ENCODE results near the gene ANKRD6. TPM values are rescaled to one million over a fixed set of nuclear protein-coding genes. Genes with fewer than 3 reads are reported as not detected.

ANKRD6 gene
- total and polyA plus RNA-seq, 2 donors, result 10.6 to 12.3 TPM

- Histone ChIP-seq H3K4me1 (ENCODE audit: control insufficient read depth in 2 of 2, insufficient read depth in 2 of 2, low read length in 2 of 2) (no peaks in the 10 kb centered on the region), H3K9me3 (ENCODE audit: control insufficient read depth in 2 of 2, insufficient read depth in 1 of 2, low read length in 1 of 2) (no peaks in the 10 kb centered on the region), H3K27ac (ENCODE audit: low read depth in 1 of 2, low read length in 1 of 2) (no peak overlapping the region), H3K36me3 (ENCODE audit: control insufficient read depth in 2 of 2, insufficient read depth in 2 of 2, low read length in 1 of 2) (no peaks in the 10 kb centered on the region), H3K4me3 (ENCODE audit: low read length in 2 of 2) (no peak overlapping the region), H3K27me3 (ENCODE audit: control insufficient read depth in 2 of 2, insufficient read depth in 1 of 2, low read length in 1 of 2) (no peaks in the 10 kb centered on the region)
- no peak for DNase-seq (ENCODE audit: low read depth in 6 of 9, low spot score in 9 of 9)
- 98% methylated on average over 2 of the region's 2 CpGs for WGBS
Observed at GRCh38 chr6:89583559-89583958, 150.6 kb downstream of the ANKRD6 start.

DNA sequence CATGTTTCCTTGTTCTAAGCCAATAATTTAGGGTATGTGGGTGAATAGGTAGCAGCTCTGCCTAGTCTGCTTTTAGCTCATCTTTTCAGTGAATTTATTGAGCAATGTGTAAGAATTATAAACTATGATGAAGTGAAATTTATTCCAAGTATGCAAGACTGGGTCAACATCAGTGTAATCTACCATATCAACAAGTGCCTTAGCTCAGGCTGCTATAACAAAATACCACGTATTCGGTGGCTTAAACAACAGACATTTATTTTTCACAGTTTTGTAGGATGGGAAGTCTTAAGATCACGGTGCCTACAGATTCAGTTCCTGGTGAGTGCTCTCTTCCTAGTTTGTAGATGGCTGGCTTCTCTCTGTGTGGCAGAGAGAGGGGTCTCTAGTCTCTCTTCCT is 151.6 kb downstream of the ANKRD6 start:
- 96% methylated on average over 3 of the region's 3 CpGs for WGBS
- no peak for DNase-seq (ENCODE audit: low read depth in 6 of 9, low spot score in 9 of 9)
- no peaks in the 10 kb centered on the region for H3K9me3 ChIP-seq (ENCODE audit: control insufficient read depth in 2 of 2, insufficient read depth in 1 of 2, low read length in 1 of 2)
- no peaks in the 10 kb centered on the region for H3K27me3 ChIP-seq (ENCODE audit: control insufficient read depth in 2 of 2, insufficient read depth in 1 of 2, low read length in 1 of 2)
- H3K36me3 ChIP-seq (ENCODE audit: control insufficient read depth in 2 of 2, insufficient read depth in 2 of 2, low read length in 1 of 2), result no peaks in the 10 kb centered on the region
- H3K27ac ChIP-seq (ENCODE audit: low read depth in 1 of 2, low read length in 1 of 2), result no peak overlapping the region
- no peak overlapping the region for H3K4me3 ChIP-seq (ENCODE audit: low read length in 2 of 2)
- no peaks in the 10 kb centered on the region for H3K4me1 ChIP-seq (ENCODE audit: control insufficient read depth in 2 of 2, insufficient read depth in 2 of 2, low read length in 2 of 2)

DNA sequence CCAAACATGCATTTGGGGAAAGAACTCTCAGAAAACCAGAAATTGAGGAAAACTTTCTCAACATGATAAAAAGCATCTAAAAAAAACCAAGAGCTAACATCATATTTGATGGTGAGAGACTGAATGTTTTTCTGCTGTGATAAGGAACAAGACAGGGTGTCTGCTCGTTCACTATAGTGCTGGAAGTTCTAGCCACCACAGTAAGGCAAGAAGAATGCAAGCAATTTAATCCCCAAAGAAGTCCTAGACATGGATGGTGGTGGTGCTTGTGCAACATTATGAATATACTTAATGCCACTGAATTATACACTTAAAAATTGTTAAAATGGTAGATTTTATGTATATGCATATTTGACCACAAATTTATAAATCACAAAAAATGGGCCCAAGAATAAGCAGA is 152.2 kb downstream of the ANKRD6 start:
- Histone ChIP-seq H3K36me3 (ENCODE audit: control insufficient read depth in 2 of 2, insufficient read depth in 2 of 2, low read length in 1 of 2) (no peaks in the 10 kb centered on the region), H3K27me3 (ENCODE audit: control insufficient read depth in 2 of 2, insufficient read depth in 1 of 2, low read length in 1 of 2) (no peaks in the 10 kb centered on the region), H3K4me3 (ENCODE audit: low read length in 2 of 2) (no peak overlapping the region), H3K9me3 (ENCODE audit: control insufficient read depth in 2 of 2, insufficient read depth in 1 of 2, low read length in 1 of 2) (no peaks in the 10 kb centered on the region), H3K4me1 (ENCODE audit: control insufficient read depth in 2 of 2, insufficient read depth in 2 of 2, low read length in 2 of 2) (no peaks in the 10 kb centered on the region), H3K27ac (ENCODE audit: low read depth in 1 of 2, low read length in 1 of 2) (no peak overlapping the region)
- 92% methylated on average over 1 of the region's 1 CpG for WGBS
- DNase-seq (ENCODE audit: low read depth in 6 of 9, low spot score in 9 of 9), result no peak

GRCh38 chr6:89589297-89590025 is 156.5 kb downstream of the ANKRD6 start:
- no peak overlapping the region for H3K4me3 ChIP-seq (ENCODE audit: low read length in 2 of 2)
- H3K36me3 ChIP-seq (ENCODE audit: control insufficient read depth in 2 of 2, insufficient read depth in 2 of 2, low read length in 1 of 2), result no peaks in the 10 kb centered on the region
- H3K9me3 ChIP-seq (ENCODE audit: control insufficient read depth in 2 of 2, insufficient read depth in 1 of 2, low read length in 1 of 2), result no peaks in the 10 kb centered on the region
- WGBS, result 94% methylated on average over 7 of the region's 7 CpGs
- DNase-seq (ENCODE audit: low read depth in 6 of 9, low spot score in 9 of 9), result no peak
- H3K4me1 ChIP-seq (ENCODE audit: control insufficient read depth in 2 of 2, insufficient read depth in 2 of 2, low read length in 2 of 2), result no peaks in the 10 kb centered on the region
- H3K27me3 ChIP-seq (ENCODE audit: control insufficient read depth in 2 of 2, insufficient read depth in 1 of 2, low read length in 1 of 2), result no peaks in the 10 kb centered on the region
- no peak overlapping the region for H3K27ac ChIP-seq (ENCODE audit: low read depth in 1 of 2, low read length in 1 of 2)

DNA sequence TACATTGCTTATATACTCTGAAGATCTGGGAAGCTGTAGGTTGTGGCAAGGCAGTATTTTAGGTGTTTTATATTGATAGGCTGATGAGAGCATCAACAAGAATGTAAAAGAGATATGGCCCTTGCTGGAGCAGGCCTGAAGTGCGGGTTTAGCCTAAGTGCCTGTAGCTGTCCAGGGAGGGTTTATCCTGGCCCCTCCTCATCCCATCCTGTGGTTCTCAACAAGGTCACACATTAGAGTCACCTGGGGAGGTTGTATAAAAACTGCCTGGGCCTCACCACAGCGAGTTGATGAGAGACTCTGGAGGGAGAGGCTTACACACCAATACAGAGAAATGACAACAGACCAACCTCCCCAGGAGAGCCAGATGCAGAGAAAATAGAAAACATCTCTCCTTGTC is 157.2 kb downstream of the ANKRD6 start:
- WGBS, result 97% methylated on average over 2 of the region's 2 CpGs
- Histone ChIP-seq H3K4me1 (ENCODE audit: control insufficient read depth in 2 of 2, insufficient read depth in 2 of 2, low read length in 2 of 2) (no peaks in the 10 kb centered on the region), H3K9me3 (ENCODE audit: control insufficient read depth in 2 of 2, insufficient read depth in 1 of 2, low read length in 1 of 2) (no peaks in the 10 kb centered on the region), H3K27ac (ENCODE audit: low read depth in 1 of 2, low read length in 1 of 2) (no peak overlapping the region), H3K4me3 (ENCODE audit: low read length in 2 of 2) (no peak overlapping the region), H3K36me3 (ENCODE audit: control insufficient read depth in 2 of 2, insufficient read depth in 2 of 2, low read length in 1 of 2) (no peaks in the 10 kb centered on the region), H3K27me3 (ENCODE audit: control insufficient read depth in 2 of 2, insufficient read depth in 1 of 2, low read length in 1 of 2) (no peaks in the 10 kb centered on the region)
- DNase-seq (ENCODE audit: low read depth in 6 of 9, low spot score in 9 of 9), result no peak

- Histone ChIP-seq H3K27ac (ENCODE audit: low read depth in 1 of 2, low read length in 1 of 2) (no peak overlapping the region), H3K4me1 (ENCODE audit: control insufficient read depth in 2 of 2, insufficient read depth in 2 of 2, low read length in 2 of 2) (no peaks in the 10 kb centered on the region), H3K4me3 (ENCODE audit: low read length in 2 of 2) (no peak overlapping the region), H3K9me3 (ENCODE audit: control insufficient read depth in 2 of 2, insufficient read depth in 1 of 2, low read length in 1 of 2) (no peaks in the 10 kb centered on the region), H3K36me3 (ENCODE audit: control insufficient read depth in 2 of 2, insufficient read depth in 2 of 2, low read length in 1 of 2) (no peaks in the 10 kb centered on the region), H3K27me3 (ENCODE audit: control insufficient read depth in 2 of 2, insufficient read depth in 1 of 2, low read length in 1 of 2) (no peaks in the 10 kb centered on the region)
- WGBS, result 96% methylated on average over 4 of the region's 4 CpGs
- DNase-seq (ENCODE audit: low read depth in 6 of 9, low spot score in 9 of 9), result no peak
Observed at GRCh38 chr6:89591745-89592144, 158.8 kb downstream of the ANKRD6 start.

- WGBS, result 79% methylated on average over 2 of the region's 2 CpGs
Observed at GRCh38 chr6:89596056-89596455, 163.1 kb downstream of the ANKRD6 start.

GRCh38 chr6:89596484-89596883 is 163.5 kb downstream of the ANKRD6 start:
- DNase-seq (ENCODE audit: low read depth in 6 of 9, low spot score in 9 of 9), result no peak
- Histone ChIP-seq H3K27me3 (ENCODE audit: control insufficient read depth in 2 of 2, insufficient read depth in 1 of 2, low read length in 1 of 2) (no peaks in the 10 kb centered on the region), H3K27ac (ENCODE audit: low read depth in 1 of 2, low read length in 1 of 2) (no peak overlapping the region), H3K4me1 (ENCODE audit: control insufficient read depth in 2 of 2, insufficient read depth in 2 of 2, low read length in 2 of 2) (no peaks in the 10 kb centered on the region), H3K36me3 (ENCODE audit: control insufficient read depth in 2 of 2, insufficient read depth in 2 of 2, low read length in 1 of 2) (no peaks in the 10 kb centered on the region), H3K4me3 (ENCODE audit: low read length in 2 of 2) (no peak overlapping the region), H3K9me3 (ENCODE audit: control insufficient read depth in 2 of 2, insufficient read depth in 1 of 2, low read length in 1 of 2) (no peaks in the 10 kb centered on the region)
- 99% methylated on average over 1 of the region's 1 CpG for WGBS

More at GRCh38 chr6:89596056-89596455, 163.1 kb downstream of the ANKRD6 start:
- H3K27me3 ChIP-seq (ENCODE audit: control insufficient read depth in 2 of 2, insufficient read depth in 1 of 2, low read length in 1 of 2), result no peaks in the 10 kb centered on the region
- no peak overlapping the region for H3K27ac ChIP-seq (ENCODE audit: low read depth in 1 of 2, low read length in 1 of 2)
- H3K4me3 ChIP-seq (ENCODE audit: low read length in 2 of 2), result no peak overlapping the region
- no peaks in the 10 kb centered on the region for H3K36me3 ChIP-seq (ENCODE audit: control insufficient read depth in 2 of 2, insufficient read depth in 2 of 2, low read length in 1 of 2)
- peak in 3 of 9 donors; percentile 6 to 33 (median 8) for DNase-seq (ENCODE audit: low read depth in 6 of 9, low spot score in 9 of 9)
- no peaks in the 10 kb centered on the region for H3K9me3 ChIP-seq (ENCODE audit: control insufficient read depth in 2 of 2, insufficient read depth in 1 of 2, low read length in 1 of 2)
- no peaks in the 10 kb centered on the region for H3K4me1 ChIP-seq (ENCODE audit: control insufficient read depth in 2 of 2, insufficient read depth in 2 of 2, low read length in 2 of 2)

- H3K36me3 ChIP-seq (ENCODE audit: control insufficient read depth in 2 of 2, insufficient read depth in 2 of 2, low read length in 1 of 2), result no peaks in the 10 kb centered on the region
- no peaks in the 10 kb centered on the region for H3K4me1 ChIP-seq (ENCODE audit: control insufficient read depth in 2 of 2, insufficient read depth in 2 of 2, low read length in 2 of 2)
- H3K27me3 ChIP-seq (ENCODE audit: control insufficient read depth in 2 of 2, insufficient read depth in 1 of 2, low read length in 1 of 2), result no peaks in the 10 kb centered on the region
- no peak for DNase-seq (ENCODE audit: low read depth in 6 of 9, low spot score in 9 of 9)
- H3K9me3 ChIP-seq (ENCODE audit: control insufficient read depth in 2 of 2, insufficient read depth in 1 of 2, low read length in 1 of 2), result no peaks in the 10 kb centered on the region
- WGBS, result 92% methylated on average over 2 of the region's 2 CpGs
- H3K4me3 ChIP-seq (ENCODE audit: low read length in 2 of 2), result no peak overlapping the region
- H3K27ac ChIP-seq (ENCODE audit: low read depth in 1 of 2, low read length in 1 of 2), result no peak overlapping the region
Observed at GRCh38 chr6:89597372-89597771, 164.4 kb downstream of the ANKRD6 start.

Data from thymus (tissue), 11 donors.